GM21447 (cell line): ENCODE results near the gene KCNK7.
"Not testable (repeated sequence)": the region's sequence is repeated elsewhere in the genome, so short reads cannot be mapped to it uniquely, and the experiment has no call there.

Experiments used
- ATAC-seq: cut with Tn5 transposase; IDR thresholded peaks from one replicate; pipeline ENCODE4 v1.9.1; 2021; ENCODE audit not compliant: unreplicated experiment

The KCNK7 gene, protein sequence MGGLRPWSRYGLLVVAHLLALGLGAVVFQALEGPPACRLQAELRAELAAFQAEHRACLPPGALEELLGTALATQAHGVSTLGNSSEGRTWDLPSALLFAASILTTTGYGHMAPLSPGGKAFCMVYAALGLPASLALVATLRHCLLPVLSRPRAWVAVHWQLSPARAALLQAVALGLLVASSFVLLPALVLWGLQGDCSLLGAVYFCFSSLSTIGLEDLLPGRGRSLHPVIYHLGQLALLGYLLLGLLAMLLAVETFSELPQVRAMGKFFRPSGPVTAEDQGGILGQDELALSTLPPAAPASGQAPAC

GRCh38 chr11:65595543-65596281 is at the start of gene KCNK7:
TSS of gene KCNK7 (minus strand) at chr11:65595800. CDS start at chr11:65595772, 28 bp downstream.
- ATAC-seq: no peak

DNA sequence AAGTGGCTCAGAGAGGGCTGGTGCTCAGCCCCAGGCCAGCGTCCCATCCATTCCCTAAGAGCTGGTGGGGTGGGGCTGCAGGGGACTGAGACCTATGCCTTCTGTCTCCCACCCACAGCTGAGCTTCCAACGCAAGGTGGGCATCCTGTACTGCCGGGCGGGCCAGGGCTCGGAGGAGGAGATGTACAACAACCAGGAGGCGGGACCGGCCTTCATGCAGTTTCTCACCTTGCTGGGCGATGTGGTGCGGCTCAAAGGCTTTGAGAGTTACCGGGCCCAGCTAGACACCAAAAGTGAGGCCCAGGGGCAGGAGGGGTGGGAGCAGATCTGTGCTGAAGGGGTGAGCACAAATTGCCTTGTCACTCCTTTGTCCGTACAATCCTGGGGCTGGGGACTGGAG is 49.2 kb upstream of the KCNK7 start:
- no peak for ATAC-seq

DNA sequence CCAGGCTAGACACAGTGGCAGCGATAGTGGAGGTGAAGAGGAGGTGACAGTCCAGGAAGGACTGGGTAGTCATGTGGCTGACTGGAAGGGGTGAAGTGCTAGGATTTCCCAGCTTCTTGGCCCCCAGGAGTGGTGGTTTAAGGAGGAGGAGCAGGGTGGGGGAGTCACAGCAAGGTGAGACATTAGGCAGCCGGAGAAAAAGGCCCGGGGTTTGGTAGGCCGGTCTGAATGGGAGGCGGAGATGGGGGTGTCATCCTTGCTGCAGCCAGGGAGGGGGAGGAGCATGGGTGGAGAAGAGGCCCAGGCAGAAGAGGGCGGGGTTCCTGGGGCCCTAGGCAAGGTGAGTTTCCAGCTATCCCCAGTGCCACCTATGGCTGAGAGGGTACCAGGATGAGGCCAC is 48.4 kb upstream of the KCNK7 start:
- no peak for ATAC-seq

DNA sequence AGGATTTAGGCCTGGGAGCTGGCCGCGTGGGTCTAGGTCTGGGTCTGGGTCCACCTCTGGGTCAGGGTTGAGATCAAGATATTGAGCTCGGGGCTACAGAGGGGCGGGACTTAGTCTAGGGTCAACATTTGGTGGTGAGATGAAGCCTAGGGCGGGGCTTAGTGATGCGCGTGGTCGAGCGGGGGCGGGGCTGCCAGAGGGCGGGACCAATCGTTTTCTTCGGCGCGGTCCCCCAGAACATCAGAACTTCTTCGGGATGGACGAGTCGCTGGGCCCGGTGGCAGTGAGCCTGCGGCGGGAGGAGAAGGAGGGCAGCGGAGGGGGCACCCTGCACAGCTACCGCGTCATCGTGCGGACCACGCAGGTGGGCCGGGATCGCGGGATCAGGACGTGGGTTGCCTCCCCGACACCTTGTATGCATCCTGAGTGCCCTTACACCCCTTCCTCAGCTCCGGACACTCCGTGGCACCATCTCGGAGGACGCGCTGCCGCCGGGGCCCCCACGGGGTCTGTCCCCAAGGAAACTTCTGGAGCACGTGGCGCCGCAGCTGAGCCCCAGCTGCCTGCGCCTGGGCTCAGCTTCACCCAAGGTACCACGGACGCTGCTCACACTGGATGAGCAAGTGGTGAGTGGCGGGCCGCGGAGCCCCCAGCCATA is 46.5 kb upstream of the KCNK7 start:
- no peak for ATAC-seq

GRCh38 chr11:65641297-65642013 is 45.9 kb upstream of the KCNK7 start:
- ATAC-seq: no peak

- no peak for ATAC-seq
These were observed 45.1 kb upstream of the KCNK7 start for GRCh38 chr11:65640483-65641296.

GRCh38 chr11:65639623-65640482 is 44.3 kb upstream of the KCNK7 start:
- peak; percentile 53 for ATAC-seq

- not testable (repeated sequence) for ATAC-seq
These were observed 43.6 kb upstream of the KCNK7 start for GRCh38 chr11:65639228-65639597.

DNA sequence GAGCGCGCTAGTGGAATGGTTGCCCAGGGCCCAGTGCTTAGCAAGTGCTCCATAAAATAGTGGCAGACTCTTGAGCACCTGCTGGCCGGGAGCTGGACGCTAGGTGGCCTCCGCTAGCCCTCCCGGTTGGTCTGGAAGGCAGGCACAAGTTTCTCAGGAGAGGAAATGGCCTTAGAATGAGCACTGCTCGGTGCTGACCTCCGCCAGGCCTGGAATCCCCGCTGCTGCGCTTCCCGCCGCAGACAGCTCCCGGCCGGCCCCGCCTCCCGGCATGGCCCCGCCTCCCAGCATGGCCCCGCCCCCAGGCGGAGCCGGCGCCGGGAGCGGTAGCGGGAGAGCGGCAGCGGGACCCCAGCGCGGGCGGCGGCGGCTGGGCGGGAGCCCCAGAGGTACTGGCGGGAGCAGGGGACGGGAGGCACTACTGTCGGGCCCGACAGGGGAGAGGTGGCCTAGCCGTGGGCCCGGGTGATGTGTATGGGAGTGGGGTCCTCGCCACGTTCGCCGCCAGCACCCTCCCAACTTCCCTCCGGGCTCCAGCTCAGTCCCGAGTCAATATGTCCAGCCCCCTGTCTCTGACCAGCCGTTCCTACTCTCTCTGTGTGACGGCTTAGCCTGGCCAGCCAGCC is 42.3 kb upstream of the KCNK7 start, which contains the start of gene SIPA1:
TSS of gene SIPA1 (plus strand) at position 308 of the 626 bp plus-strand sequence. CDS start 2,821 bp downstream, outside the sequence.
- ATAC-seq: peak; percentile 26

- no peak for ATAC-seq
These were observed 41.5 kb upstream of the KCNK7 start for GRCh38 chr11:65637032-65637557.

DNA sequence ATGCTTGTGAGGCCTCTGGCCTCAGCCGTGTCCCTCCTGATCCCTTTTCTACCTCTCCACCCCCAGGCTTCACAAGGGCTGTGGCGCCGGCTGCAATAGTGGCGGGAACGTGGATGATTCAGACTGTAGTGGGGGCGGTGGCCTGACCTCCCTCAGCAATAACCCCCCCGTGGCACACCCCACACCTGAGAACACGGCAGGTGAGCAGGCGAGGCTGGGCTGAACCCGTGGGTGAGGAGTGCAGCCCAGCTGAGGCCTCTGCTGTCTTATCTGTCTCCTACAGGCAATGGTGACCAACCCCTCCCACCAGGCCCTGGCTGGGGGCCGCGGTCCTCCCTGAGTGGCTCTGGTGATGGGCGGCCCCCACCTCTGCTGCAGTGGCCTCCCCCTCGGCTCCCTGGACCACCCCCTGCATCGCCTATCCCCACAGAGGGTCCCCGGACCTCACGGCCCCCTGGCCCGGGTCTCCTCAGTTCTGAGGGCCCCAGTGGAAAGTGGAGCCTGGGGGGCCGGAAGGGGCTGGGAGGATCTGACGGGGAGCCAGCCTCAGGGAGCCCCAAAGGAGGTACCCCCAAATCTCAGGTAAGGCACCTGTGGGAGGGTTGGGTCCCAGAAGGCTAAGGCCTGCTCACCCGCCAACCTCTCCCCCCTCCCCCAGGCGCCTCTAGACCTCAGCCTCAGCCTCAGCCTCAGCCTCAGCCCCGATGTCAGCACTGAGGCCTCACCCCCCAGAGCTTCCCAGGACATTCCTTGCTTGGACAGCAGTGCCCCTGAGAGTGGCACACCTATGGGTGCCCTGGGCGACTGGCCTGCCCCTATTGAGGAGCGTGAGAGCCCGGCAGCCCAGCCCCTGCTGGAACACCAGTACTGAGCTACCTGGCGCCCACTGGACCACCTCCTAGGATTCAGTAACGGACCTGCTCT is 40.8 kb upstream of the KCNK7 start:
- ATAC-seq: no peak

- ATAC-seq: no peak
These were observed 39.5 kb upstream of the KCNK7 start for GRCh38 chr11:65634905-65635731.

GRCh38 chr11:65634440-65634839 is 38.8 kb upstream of the KCNK7 start:
- no peak for ATAC-seq

DNA sequence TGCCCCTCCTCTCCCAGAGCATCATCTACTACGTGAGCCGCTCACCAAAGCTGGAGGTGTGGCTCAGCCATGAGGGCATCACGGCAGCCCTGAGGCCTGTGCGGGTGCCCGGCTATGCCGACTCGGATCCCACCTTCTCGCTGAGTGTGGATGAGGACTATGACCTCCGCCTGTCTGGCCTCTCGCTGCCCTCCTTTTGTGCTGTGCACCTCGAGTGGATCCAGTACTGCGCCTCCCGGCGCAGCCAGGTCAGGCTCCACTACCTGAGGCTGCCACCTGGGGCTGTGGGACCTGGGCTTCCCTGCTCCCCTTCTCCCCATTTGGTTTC is 38.5 kb upstream of the KCNK7 start:
- no peak for ATAC-seq

DNA sequence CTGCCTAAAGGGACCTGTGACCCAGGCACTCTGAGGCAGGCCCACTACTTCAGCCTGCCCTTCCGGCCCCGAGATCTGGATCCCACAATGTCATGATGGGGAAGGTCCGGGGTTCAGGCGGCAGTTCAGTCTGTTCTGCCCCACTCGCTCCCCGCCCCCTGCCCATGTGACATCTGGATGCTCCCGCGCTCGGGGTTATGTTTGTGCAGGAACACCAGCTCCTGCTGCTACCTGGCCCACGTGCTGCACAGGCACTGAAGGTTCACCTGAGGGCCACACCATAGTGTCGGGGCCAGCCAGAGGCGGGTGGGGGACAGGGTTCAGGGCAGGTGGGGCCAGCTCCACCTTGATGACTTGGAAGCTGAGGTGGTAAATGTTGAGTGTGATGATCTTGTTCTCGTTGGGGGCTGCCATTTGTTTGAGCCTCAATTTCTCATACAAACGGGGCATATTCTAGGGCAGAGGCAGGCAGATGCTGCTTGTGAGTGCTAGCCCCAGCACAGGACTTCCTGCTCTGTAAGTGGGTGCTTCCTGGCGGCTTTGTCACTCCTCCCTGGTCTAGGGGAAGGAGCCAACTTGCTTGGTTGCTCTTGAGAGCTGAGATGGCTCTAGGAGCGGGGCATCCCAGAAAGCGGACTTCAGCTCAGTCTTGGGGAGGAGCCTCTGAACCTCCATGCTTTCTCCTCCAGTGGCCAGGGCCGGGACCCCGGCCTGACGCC is 37.9 kb upstream of the KCNK7 start:
- ATAC-seq: no peak

DNA sequence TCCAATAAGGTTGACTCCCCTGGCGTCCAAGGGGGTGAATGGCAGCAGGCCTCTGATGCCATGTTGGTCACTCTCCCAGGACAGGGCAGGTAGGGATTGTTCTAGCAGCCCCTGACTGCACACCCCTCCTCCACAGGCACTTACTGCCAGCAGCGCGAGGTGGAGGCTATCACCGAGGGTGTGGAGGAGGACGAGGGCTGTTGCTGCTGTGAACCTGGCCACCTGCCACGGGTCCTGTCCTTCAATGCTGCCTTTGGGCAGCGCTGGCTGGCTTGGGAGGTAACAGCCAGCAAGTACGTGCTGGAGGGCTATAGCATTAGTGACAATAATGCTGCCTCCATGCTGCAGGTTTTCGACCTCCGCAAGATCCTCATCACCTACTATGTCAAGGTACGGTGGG is 34.6 kb upstream of the KCNK7 start:
- no peak for ATAC-seq
